Measurements from ENCODE around the gene PITPNC1. TPM values are rescaled to one million over a fixed set of nuclear protein-coding genes. Genes with fewer than 3 reads are reported as not detected.

Gene PITPNC1
- total RNA-seq, 1 experiment from 2014 or later, result 23.1 TPM

GRCh38 chr17:67461876-67462275 lies 84.8 kb downstream of the PITPNC1 start:
- H3K27me3 ChIP-seq (ENCODE audit: low read length), result no peaks in the 10 kb centered on the region
- H3K79me2 ChIP-seq (ENCODE audit: low read length), result no peaks in the 10 kb centered on the region
- H3K9me3 ChIP-seq (ENCODE audit: low read length), result no peaks in the 10 kb centered on the region
- no peak overlapping the region for H3K27ac ChIP-seq (ENCODE audit: low read length)
- H3K9me2 ChIP-seq (replicated peaks; ENCODE audit: low read length), result no peaks in the 10 kb centered on the region
- peak; percentile 22; the same call in 1 of the 2 replicates for ATAC-seq
- H3F3A ChIP-seq (ENCODE audit: low read length, unreplicated experiment), result no peaks in the 10 kb centered on the region
- TF ChIP-seq EZH2phosphoT487 (IDR thresholded peaks at IDR 0.05; ENCODE audit: borderline replicate concordance, low read length), result no peak
- no peak for TF ChIP-seq CTCF (conservative IDR thresholded peaks at IDR 0.05; ENCODE audit: low read depth, low read length)
- TF ChIP-seq EZH2 (IDR thresholded peaks at IDR 0.05; ENCODE audit: low read length, unreplicated experiment), result no peak
- no peak for DNase-seq
- ChIA-PET CTCF (interaction anchor here (0.6 to 0.9 kb wide), 3 partner anchors 85 to 102 kb away, joined by 3 to 7 read pairs (median 5); partner anchors contain the start of gene PITPNC1), POLR2A (ENCODE audit: unreplicated experiment) (no interaction called here)
- H3K9ac ChIP-seq (ENCODE audit: low read length), result no peak overlapping the region
- no peak overlapping the region for H2AFZ ChIP-seq (ENCODE audit: low read length)
- BruUV-seq (replicated peaks), result no TSS peak
- no peaks in the 10 kb centered on the region for H3K36me3 ChIP-seq (ENCODE audit: low read depth, low read length)
- no peaks in the 10 kb centered on the region for H3K4me1 ChIP-seq (ENCODE audit: insufficient read depth, low read length)
- no peak overlapping the region for H3K4me3 ChIP-seq (ENCODE audit: low read length)
- no peak overlapping the region for H3K4me2 ChIP-seq (ENCODE audit: low read length)
- no peaks in the 10 kb centered on the region for H4K20me1 ChIP-seq (ENCODE audit: low read length)
- intact Hi-C loops (cut with micrococcal nuclease), result no loop called here

- Histone ChIP-seq H3K4me2 (ENCODE audit: low read length) (no peak overlapping the region), H2AFZ (ENCODE audit: low read length) (no peak overlapping the region), H4K20me1 (ENCODE audit: low read length) (no peaks in the 10 kb centered on the region), H3K9ac (ENCODE audit: low read length) (no peak overlapping the region), H3F3A (ENCODE audit: low read length, unreplicated experiment) (no peaks in the 10 kb centered on the region), H3K36me3 (ENCODE audit: low read depth, low read length) (no peaks in the 10 kb centered on the region), H3K4me3 (ENCODE audit: low read length) (no peak overlapping the region), H3K27ac (ENCODE audit: low read length) (no peak overlapping the region), H3K4me1 (ENCODE audit: insufficient read depth, low read length) (no peaks in the 10 kb centered on the region), H3K9me3 (ENCODE audit: low read length) (no peaks in the 10 kb centered on the region), H3K27me3 (ENCODE audit: low read length) (no peaks in the 10 kb centered on the region), H3K9me2 (replicated peaks; ENCODE audit: low read length) (no peaks in the 10 kb centered on the region), H3K79me2 (ENCODE audit: low read length) (no peaks in the 10 kb centered on the region)
- TF ChIP-seq EZH2 (IDR thresholded peaks at IDR 0.05; ENCODE audit: low read length, unreplicated experiment) (no peak), EZH2phosphoT487 (IDR thresholded peaks at IDR 0.05; ENCODE audit: borderline replicate concordance, low read length) (no peak), CTCF (conservative IDR thresholded peaks at IDR 0.05; ENCODE audit: low read depth, low read length) (no peak)
- no TSS peak for BruUV-seq (replicated peaks)
- DNase-seq (no peak), ATAC-seq (no peak)
- ChIA-PET CTCF (no interaction called here), POLR2A (ENCODE audit: unreplicated experiment) (no interaction called here)
- intact Hi-C loops (cut with micrococcal nuclease), result no loop called here
Measured at GRCh38 chr17:67466251-67466796, 89.2 kb downstream of the PITPNC1 start.

Data from PC-3 (cell line).